Mesothelial cell of epicardium (in vitro differentiated cells): ENCODE measurements around the gene SDK1. TPM values are rescaled to one million over a fixed set of nuclear protein-coding genes. Genes with fewer than 3 reads are reported as not detected.

ENCODE experiments used
- DNase-seq, 2 experiments: peaks; one replicate each; pipeline ENCODE4 v3.0.0; 2021; ENCODE audit warnings: low spot score in 2 of 2; ENCODE audit not compliant: unreplicated experiment in 2 of 2
- H3K27ac Mint-ChIP-seq: 2 replicates; pipeline ENCODE4 v1.8.0; 2021; ENCODE audit warnings: mixed read lengths
- H3K27me3 Mint-ChIP-seq: 2 replicates; pipeline ENCODE4 v1.8.0; 2021; ENCODE audit warnings: low read depth, mixed read lengths
- H3K36me3 Mint-ChIP-seq: 2 replicates; pipeline ENCODE4 v1.8.0; 2021; ENCODE audit warnings: mixed read lengths
- H3K4me1 Mint-ChIP-seq: 2 replicates; pipeline ENCODE4 v1.8.0; 2021; ENCODE audit warnings: mixed read lengths
- H3K4me3 Mint-ChIP-seq: 2 replicates; pipeline ENCODE4 v1.8.0; 2021; ENCODE audit warnings: mild to moderate bottlenecking, moderate library complexity, mixed read lengths
- H3K9me3 Mint-ChIP-seq: 2 replicates; pipeline ENCODE4 v1.8.0; 2021; ENCODE audit warnings: mixed read lengths
- CTCF ChIP-seq: fragments of 200-600 bp; sonication (generic); IDR thresholded peaks from one replicate; pipeline ENCODE4 v1.5.0; 2021; ENCODE audit warnings: antibody characterized with exemption; ENCODE audit not compliant: unreplicated experiment
- total RNA-seq: library from RNA; stranded (reverse); gene quantifications from 3 replicates; pipeline ENCODE4 v1.2.1, GENCODE V29; 2021

Gene SDK1
- total RNA-seq, 1 donor from 2014 or later = 12.8 TPM

GRCh38 chr7:4273566-4274230, 972.6 kb downstream of the SDK1 start:
- no peak for TF ChIP-seq CTCF
- H3K27me3 Mint-ChIP-seq = no peaks in the 10 kb centered on the region
- H3K27ac Mint-ChIP-seq = no peak overlapping the region
- H3K36me3 Mint-ChIP-seq = peaks cover 4% of the 10 kb centered on the region
- H3K4me1 Mint-ChIP-seq = no peaks in the 10 kb centered on the region
- no peak for DNase-seq
- H3K4me3 Mint-ChIP-seq = no peak overlapping the region
- peaks cover 15% of the 10 kb centered on the region for H3K9me3 Mint-ChIP-seq

DNA sequence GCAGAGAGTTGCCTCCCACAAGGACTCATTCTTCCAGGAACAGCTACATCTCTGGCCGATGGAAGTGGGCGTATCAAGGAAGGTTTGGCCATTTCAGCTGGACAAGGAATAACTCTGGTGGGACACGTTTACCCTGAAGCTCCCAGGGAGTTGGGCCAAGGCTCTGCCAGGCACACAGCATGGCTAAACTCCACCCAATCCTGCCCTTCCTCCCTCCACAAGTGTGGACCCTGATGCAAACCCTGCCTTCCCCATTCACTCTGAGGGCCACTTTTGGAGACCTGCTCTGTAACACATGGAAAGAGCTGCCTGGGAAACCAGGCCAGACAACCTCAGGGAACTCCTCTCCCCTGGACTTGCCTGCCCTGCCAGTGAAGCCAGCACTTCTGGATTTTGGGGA, 973.2 kb downstream of the SDK1 start:
- Mint-ChIP-seq H3K27ac (no peak overlapping the region), H3K36me3 (peaks cover 4% of the 10 kb centered on the region), H3K27me3 (no peaks in the 10 kb centered on the region), H3K4me1 (no peaks in the 10 kb centered on the region), H3K9me3 (peaks cover 16% of the 10 kb centered on the region), H3K4me3 (no peak overlapping the region)
- no peak for DNase-seq
- TF ChIP-seq CTCF = no peak

GRCh38 chr7:4277936-4278335, 976.9 kb downstream of the SDK1 start:
- Mint-ChIP-seq H3K9me3 (peaks cover 21% of the 10 kb centered on the region), H3K4me3 (no peak overlapping the region), H3K27me3 (no peaks in the 10 kb centered on the region), H3K4me1 (no peaks in the 10 kb centered on the region), H3K27ac (no peak overlapping the region), H3K36me3 (peaks cover 4% of the 10 kb centered on the region)
- no peak for DNase-seq
- TF ChIP-seq CTCF = no peak

- TF ChIP-seq CTCF = no peak
- no peaks in the 10 kb centered on the region for H3K27me3 Mint-ChIP-seq
- DNase-seq = no peak
Measured at GRCh38 chr7:4279216-4279615, 978.2 kb downstream of the SDK1 start.

GRCh38 chr7:4281231-4281993, 980.4 kb downstream of the SDK1 start:
- H3K9me3 Mint-ChIP-seq = peaks cover 11% of the 10 kb centered on the region
- no peaks in the 10 kb centered on the region for H3K4me1 Mint-ChIP-seq
- no peaks in the 10 kb centered on the region for H3K27me3 Mint-ChIP-seq
- no peak for DNase-seq
- no peak overlapping the region for H3K4me3 Mint-ChIP-seq
- H3K36me3 Mint-ChIP-seq = no peaks in the 10 kb centered on the region
- no peak for TF ChIP-seq CTCF
- no peak overlapping the region for H3K27ac Mint-ChIP-seq

More at GRCh38 chr7:4279216-4279615, 978.2 kb downstream of the SDK1 start:
- Mint-ChIP-seq H3K9me3 (peaks cover 17% of the 10 kb centered on the region), H3K4me1 (no peaks in the 10 kb centered on the region), H3K27ac (no peak overlapping the region), H3K4me3 (no peak overlapping the region), H3K36me3 (peaks cover 4% of the 10 kb centered on the region)
